Airway epithelial cell (primary cell): ENCODE results near the gene OR7C2. TPM values are rescaled to one million over a fixed set of nuclear protein-coding genes. Genes with fewer than 3 reads are reported as not detected.

Source experiments
- total RNA-seq: library from RNA; depleted of rRNA; stranded (reverse); fragments of >200 nt; gene quantifications from 2 replicates; pipeline ENCODE4 v1.2.3, GENCODE V29; 2015

Gene OR7C2
- not detected in 2 replicates for total RNA-seq

GRCh38 chr19:14941189-14941588, at the start of gene OR7C2:
Gene OR7C2, plus strand, starts transcription at chr19:14941489. Its CDS starts 0 bp downstream, at chr19:14941489.

DNA sequence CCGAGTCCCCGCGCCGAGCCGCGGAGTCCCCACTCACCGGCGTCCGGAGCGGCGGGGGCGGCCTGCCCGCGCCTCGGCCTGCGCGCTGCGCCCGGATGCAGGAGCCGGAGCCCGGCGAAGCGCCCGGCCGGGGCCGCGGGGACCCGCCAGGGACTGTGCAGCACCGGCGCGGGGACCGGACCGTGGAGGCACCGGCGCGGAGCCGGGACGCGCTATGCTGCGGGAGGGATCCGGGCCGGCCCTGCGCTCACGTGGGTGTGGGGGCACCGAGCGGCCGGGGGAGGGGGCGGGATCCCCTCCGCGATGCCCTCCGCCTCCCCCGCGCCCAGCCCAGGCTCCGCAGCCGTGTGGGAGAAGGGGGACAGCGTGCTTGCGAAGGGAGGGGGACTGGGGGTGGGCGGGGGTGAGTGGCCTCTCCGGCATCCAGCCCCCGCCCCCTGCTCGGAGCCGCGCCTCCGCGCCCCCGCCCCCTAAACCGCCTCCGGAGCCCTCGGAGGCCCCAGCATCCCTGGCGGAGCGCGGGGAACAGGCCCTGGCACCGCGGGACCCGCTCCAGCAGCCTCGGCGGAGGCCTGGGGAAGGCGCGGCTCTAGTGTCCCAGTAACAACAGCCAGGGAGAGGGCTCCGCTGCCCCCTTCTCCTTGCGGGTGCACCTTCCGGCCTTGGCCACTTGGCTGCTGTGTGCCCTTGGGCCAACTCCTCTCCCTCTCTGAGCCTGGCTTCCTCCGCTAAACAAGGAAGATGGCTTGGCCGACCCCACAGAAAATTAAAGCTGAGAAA, 38.4 kb downstream of the OR7C2 start, which contains the start of gene SLC1A6:
Gene SLC1A6 (minus strand): TSS at position 389 of the 780 bp plus-strand sequence. CDS start 6,954 bp downstream, outside the sequence.

Other genes with a start within 250 kb of the OR7C2 start
- 3.5 and 6.3 TPM in 2 replicates for gene ADGRE2, start 162.9 kb upstream of the OR7C2 start, total RNA-seq
- not detected in 2 replicates for gene OR7A5, start 106.3 kb upstream of the OR7C2 start, total RNA-seq
- gene OR7C1, start 106.3 kb upstream of the OR7C2 start, total RNA-seq = 0.09 TPM in 1 of 2 replicates, not detected in the other
- gene OR7A10, start 92.6 kb upstream of the OR7C2 start, total RNA-seq = not detected in 2 replicates
- not detected in 2 replicates for gene OR7A17, start 55.4 kb upstream of the OR7C2 start, total RNA-seq
- not detected in 2 replicates for gene SLC1A6, start 38.4 kb downstream of the OR7C2 start, total RNA-seq
- gene CASP14, start 108.0 kb downstream of the OR7C2 start, total RNA-seq = 0.07 TPM in 1 of 2 replicates, not detected in the other
- not detected in 2 replicates for gene OR1I1, start 140.7 kb downstream of the OR7C2 start, total RNA-seq
- gene SYDE1, start 165.9 kb downstream of the OR7C2 start, total RNA-seq = 6.6 and 8.3 TPM in 2 replicates